Ishikawa (cell line): ENCODE measurements around the gene COPB2.

Experiments
- CREB1 ChIP-seq: IDR thresholded peaks from 2 replicates; pipeline ENCODE4 v1.6.1; 2012; ENCODE audit warnings: low read depth
- EP300 ChIP-seq: IDR thresholded peaks from 2 replicates; pipeline ENCODE4 v1.6.1; 2012; ENCODE audit warnings: borderline replicate concordance
- TAF1 ChIP-seq: IDR thresholded peaks from 2 replicates; pipeline ENCODE4 v1.6.1; 2012; ENCODE audit warnings: low read depth, mild to moderate bottlenecking
- YY1 ChIP-seq: IDR thresholded peaks from 2 replicates; pipeline ENCODE4 v1.6.1; 2012; ENCODE audit warnings: low read depth
- ZBTB7A ChIP-seq: IDR thresholded peaks from 2 replicates; pipeline ENCODE4 v1.6.1; 2012; ENCODE audit warnings: low read depth
- TF ChIP-seq, protein P1 (sequence below): IDR thresholded peaks from 2 replicates; pipeline ENCODE4 v1.6.1; 2012

DNA sequence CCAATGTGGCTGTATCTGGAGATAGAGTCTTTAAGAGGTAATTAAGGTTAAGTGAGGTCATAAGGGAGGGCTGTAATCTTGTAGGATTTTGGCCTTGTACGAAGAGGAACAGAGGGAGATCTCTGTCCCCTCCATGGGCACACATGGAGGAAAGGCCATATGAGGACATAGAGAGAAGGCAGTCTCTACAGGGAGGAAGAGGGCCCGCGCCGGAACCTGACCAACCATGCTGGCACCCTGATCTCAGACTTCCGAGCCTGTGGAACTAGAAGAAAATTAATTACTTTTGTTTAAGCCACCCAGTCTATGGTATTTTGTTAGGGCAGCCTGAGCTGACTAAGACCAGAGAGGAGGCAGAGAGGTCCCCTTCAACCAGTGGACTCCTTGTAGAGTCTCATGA is 63.3 kb downstream of the COPB2 start:
- TF ChIP-seq TAF1 (no peak), EP300 (no peak), YY1 (no peak), ZBTB7A (no peak), CREB1 (no peak)
- TF ChIP-seq, protein P1, sequence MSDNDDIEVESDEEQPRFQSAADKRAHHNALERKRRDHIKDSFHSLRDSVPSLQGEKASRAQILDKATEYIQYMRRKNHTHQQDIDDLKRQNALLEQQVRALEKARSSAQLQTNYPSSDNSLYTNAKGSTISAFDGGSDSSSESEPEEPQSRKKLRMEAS = no peak
